VCaP (cell line): Measurements from ENCODE around the gene PAPPA.

ENCODE experiments used
- H3K27ac ChIP-seq: fragments of 450-650 bp; 2 replicates; pipeline ENCODE4 v1.5.1; 2017
- CTCF ChIP-seq: fragments of 450-650 bp; conservative IDR thresholded peaks from 2 replicates; pipeline ENCODE4 v1.5.1; 2017; ENCODE audit warnings: mild to moderate bottlenecking, moderate library complexity

The PAPPA gene

GRCh38 chr9:116420993-116421538, 267.5 kb downstream of the PAPPA start:
- no peak for TF ChIP-seq CTCF
- no peak overlapping the region for H3K27ac ChIP-seq

GRCh38 chr9:116422119-116422979, 268.8 kb downstream of the PAPPA start:
- no peak for TF ChIP-seq CTCF
- no peak overlapping the region for H3K27ac ChIP-seq

- H3K27ac ChIP-seq = no peak overlapping the region
- no peak for TF ChIP-seq CTCF
These were observed 269.6 kb downstream of the PAPPA start for GRCh38 chr9:116423149-116423548.

- no peak overlapping the region for H3K27ac ChIP-seq
- TF ChIP-seq CTCF = no peak
These were observed 271.7 kb downstream of the PAPPA start for GRCh38 chr9:116425244-116425643.

- H3K27ac ChIP-seq = no peak overlapping the region
- TF ChIP-seq CTCF = no peak
These were observed 277.3 kb downstream of the PAPPA start for GRCh38 chr9:116430849-116431248.

- no peak for TF ChIP-seq CTCF
- H3K27ac ChIP-seq = no peak overlapping the region
These were observed 278.5 kb downstream of the PAPPA start for GRCh38 chr9:116432051-116432450.

- TF ChIP-seq CTCF = no peak
- H3K27ac ChIP-seq = no peak overlapping the region
These were observed 280.7 kb downstream of the PAPPA start for GRCh38 chr9:116434314-116434713.
